H1 (cell line): ENCODE data around the gene AP5S1. TPM values are rescaled to one million over a fixed set of nuclear protein-coding genes. Genes with fewer than 3 reads are reported as not detected.

Experiments
- CTCF ChIA-PET: fragments of 300-600 bp; sonication (Branson Sonifier 250); formaldehyde crosslinking; loops from one replicate; lab custom pipeline; 2021; ENCODE audit not compliant: partially characterized antibody; lab: Charles Lee
- POLR2A ChIA-PET: fragments of 300-600 bp; sonication (Branson Sonifier 250); formaldehyde crosslinking; loops from one replicate; lab custom pipeline; 2021; ENCODE audit warnings: inconsistent platforms; ENCODE audit not compliant: partially characterized antibody; lab: Charles Lee
- DNase-seq, 2 experiments: peaks; one replicate each; pipeline versions ENCODE4 v3.0.0 to v3.0.0-alpha.2; 2010 to 2022; ENCODE audit warnings: low spot score in 2 of 2, low read depth in 1 of 2, mixed read lengths in 1 of 2
- FAIRE-seq: peaks from 2 replicates; lab custom pipeline; 2011; peaks lifted over from hg19 to GRCh38; lab: Jason Lieb, UNC
- H2AFZ ChIP-seq: 2 replicates; pipeline ENCODE4 v1.8.1; 2012; ENCODE audit warnings: low read length, inconsistent platforms
- H2AK5ac ChIP-seq: 2 replicates; pipeline ENCODE4 v1.6.1; 2013; ENCODE audit warnings: low read depth, low read length
- H2BK120ac ChIP-seq: replicated peaks from 2 replicates; pipeline ENCODE3; 2013; ENCODE audit warnings: low read depth, low read length, inconsistent platforms
- H2BK12ac ChIP-seq: 2 replicates; pipeline ENCODE4 v1.6.1; 2013; ENCODE audit warnings: low read depth, low read length
- H2BK15ac ChIP-seq: 2 replicates; pipeline ENCODE4 v1.6.1; 2013; ENCODE audit warnings: low read length
- H2BK20ac ChIP-seq: 2 replicates; pipeline ENCODE4 v1.6.1; 2013; ENCODE audit warnings: low read length
- H2BK5ac ChIP-seq: 2 replicates; pipeline ENCODE4 v1.6.1; 2013; ENCODE audit warnings: low read depth, low read length
- H3K14ac ChIP-seq: 2 replicates; pipeline ENCODE4 v1.6.1; 2013; ENCODE audit warnings: inconsistent platforms; ENCODE audit not compliant: insufficient read length
- H3K18ac ChIP-seq: 2 replicates; pipeline ENCODE4 v1.6.1; 2013; ENCODE audit warnings: low read length; ENCODE audit errors: extremely low read depth
- H3K23ac ChIP-seq: 2 replicates; pipeline ENCODE4 v1.6.1; 2013; ENCODE audit warnings: inconsistent platforms; ENCODE audit not compliant: insufficient read length
- H3K23me2 ChIP-seq: 2 replicates; pipeline ENCODE4 v1.6.1; 2013; ENCODE audit warnings: low read depth, low read length
- H3K27ac ChIP-seq: 2 replicates; pipeline ENCODE4 v1.6.1; 2011; ENCODE audit warnings: low read depth, low read length, inconsistent platforms
- H3K27me3 ChIP-seq, 4 experiments: replicated peaks in 1 of 4; 1 replicate in 1 of 4; 2 replicates in 3 of 4; pipeline versions ENCODE4 v1.6.1 to v1.8.1; 2011 to 2013; ENCODE audit warnings: low read length in 3 of 4, mild to moderate bottlenecking in 3 of 4, inconsistent platforms in 2 of 4, mixed read lengths in 2 of 4, moderate library complexity in 1 of 4; ENCODE audit not compliant: control insufficient read depth in 3 of 4, insufficient read depth in 3 of 4; ENCODE audit errors: extremely low read depth in 1 of 4
- H3K36me3 ChIP-seq, 4 experiments: 2 replicates each; pipeline versions ENCODE4 v1.6.1 to v1.8.1; 2011 to 2013; ENCODE audit warnings: mild to moderate bottlenecking in 4 of 4, low read length in 3 of 4, moderate library complexity in 2 of 4, control low read depth in 1 of 4, inconsistent platforms in 1 of 4; ENCODE audit not compliant: insufficient read depth in 4 of 4, control insufficient read depth in 2 of 4
- H3K4ac ChIP-seq: replicated peaks from 2 replicates; pipeline ENCODE3; 2013; ENCODE audit warnings: low read length, low read depth, mixed read lengths, inconsistent platforms; ENCODE audit not compliant: insufficient read length
- H3K4me1 ChIP-seq, 4 experiments: replicated peaks in 1 of 4; 1 replicate in 1 of 4; 2 replicates in 3 of 4; pipeline versions ENCODE4 v1.6.1 to v1.8.1; 2011 to 2013; ENCODE audit warnings: low read length in 3 of 4, inconsistent platforms in 2 of 4, mixed read lengths in 1 of 4; ENCODE audit not compliant: insufficient read depth in 4 of 4, control insufficient read depth in 3 of 4
- H3K4me2 ChIP-seq, 2 experiments: 2 replicates each; pipeline versions ENCODE4 v1.6.1 to v1.8.1; 2011 to 2013; ENCODE audit warnings: low read depth in 2 of 2, low read length in 2 of 2, control low read depth in 1 of 2, inconsistent platforms in 1 of 2, mild to moderate bottlenecking in 1 of 2; ENCODE audit not compliant: insufficient read depth in 1 of 2
- H3K4me3 ChIP-seq, 4 experiments: fragments of 200-600, 300-600 bp in 1 of 4; sonication (generic), shearing (Covaris generic), sonication (Bioruptor Twin) in 1 of 4; 2 replicates each; pipeline versions ENCODE4 v1.5.1 to v1.8.1; 2011 to 2016; ENCODE audit warnings: low read length in 4 of 4, low read depth in 3 of 4, control low read depth in 2 of 4, inconsistent platforms in 2 of 4, mild to moderate bottlenecking in 2 of 4, mixed read lengths in 1 of 4, moderate library complexity in 1 of 4; ENCODE audit not compliant: insufficient read depth in 2 of 4; ENCODE audit errors: extremely low read depth in 1 of 4
- H3K56ac ChIP-seq: replicated peaks from 2 replicates; pipeline ENCODE3; 2013; ENCODE audit warnings: low read depth, mild to moderate bottlenecking, mixed read lengths, low read length, inconsistent platforms; ENCODE audit not compliant: insufficient read length
- H3K79me1 ChIP-seq: 2 replicates; pipeline ENCODE4 v1.6.1; 2013; ENCODE audit warnings: low read depth, low read length, control low read depth
- H3K79me2 ChIP-seq, 2 experiments: 2 replicates each; pipeline versions ENCODE4 v1.6.1 to v1.8.1; 2012 to 2013; ENCODE audit warnings: low read length in 2 of 2, mild to moderate bottlenecking in 2 of 2, inconsistent platforms in 1 of 2; ENCODE audit not compliant: insufficient read depth in 2 of 2, control insufficient read depth in 1 of 2
- H3K9ac ChIP-seq, 4 experiments: replicated peaks in 1 of 4; 1 replicate in 1 of 4; 2 replicates in 3 of 4; pipeline versions ENCODE4 v1.6.1 to v1.8.1; 2011 to 2013; ENCODE audit warnings: low read depth in 3 of 4, low read length in 3 of 4, control low read depth in 2 of 4, mild to moderate bottlenecking in 2 of 4, moderate library complexity in 2 of 4, inconsistent platforms in 1 of 4; ENCODE audit errors: extremely low read depth in 1 of 4
- H3K9me3 ChIP-seq, 2 experiments: 2 replicates each; pipeline versions ENCODE4 v1.6.1 to v1.8.1; 2012 to 2013; ENCODE audit warnings: mild to moderate bottlenecking in 2 of 2, moderate library complexity in 2 of 2, control low read depth in 1 of 2, inconsistent platforms in 1 of 2, low read depth in 1 of 2, low read length in 1 of 2, mixed read lengths in 1 of 2; ENCODE audit not compliant: insufficient read depth in 2 of 2
- H4K20me1 ChIP-seq, 2 experiments: replicated peaks in 1 of 2; 2 replicates each; pipeline versions ENCODE3 to v1.8.1; 2011 to 2013; ENCODE audit warnings: inconsistent platforms in 2 of 2, low read length in 2 of 2, mild to moderate bottlenecking in 1 of 2; ENCODE audit not compliant: insufficient read depth in 2 of 2, control insufficient read depth in 1 of 2
- H4K5ac ChIP-seq: 2 replicates; pipeline ENCODE4 v1.6.1; 2013; ENCODE audit warnings: low read length, low read depth, mixed read lengths, inconsistent platforms; ENCODE audit not compliant: insufficient read length
- H4K8ac ChIP-seq: 2 replicates; pipeline ENCODE4 v1.8.0; 2013; ENCODE audit warnings: mild to moderate bottlenecking, moderate library complexity, low read length, inconsistent platforms; ENCODE audit not compliant: insufficient read depth; ENCODE audit errors: extremely low read depth
- H4K91ac ChIP-seq: replicated peaks from 2 replicates; pipeline ENCODE3; 2013; ENCODE audit warnings: low read length, mixed read lengths, inconsistent platforms; ENCODE audit not compliant: insufficient read length
- EGR1 ChIP-seq: IDR thresholded peaks from 2 replicates; pipeline ENCODE4 v1.6.1; 2011; ENCODE audit warnings: low read depth, low read length, borderline replicate concordance
- HDAC2 ChIP-seq, 2 experiments: fragments of 300-600 bp in 1 of 2; sonication (generic) in 1 of 2; IDR thresholded peaks; 2 replicates each; pipeline ENCODE4 v1.6.1; 2011 to 2012; ENCODE audit warnings: low read depth in 2 of 2, low read length in 2 of 2, mild to moderate bottlenecking in 2 of 2, moderate library complexity in 2 of 2, borderline replicate concordance in 1 of 2, inconsistent platforms in 1 of 2
- RAD21 ChIP-seq, 2 experiments: IDR thresholded peaks in 1 of 2; conservative IDR thresholded peaks in 1 of 2; 2 replicates each; pipeline ENCODE4 v1.6.1; 2011; ENCODE audit warnings: low read depth in 2 of 2, low read length in 2 of 2, improper control_type of control experiment in 1 of 2, inconsistent platforms in 1 of 2, mild to moderate bottlenecking in 1 of 2, moderate library complexity in 1 of 2
- RXRA ChIP-seq: IDR thresholded peaks from 2 replicates; pipeline ENCODE4 v1.6.1; 2011; ENCODE audit warnings: low read depth, mild to moderate bottlenecking, low read length, moderate library complexity; ENCODE audit not compliant: insufficient read depth
- SAP30 ChIP-seq: fragments of 300-600 bp; sonication (generic); IDR thresholded peaks from 2 replicates; pipeline ENCODE4 v1.7.1; 2012; ENCODE audit warnings: low read length, moderate library complexity, mild to moderate bottlenecking, inconsistent platforms; ENCODE audit not compliant: insufficient read depth, insufficient replicate concordance
- SIX5 ChIP-seq: IDR thresholded peaks from 2 replicates; pipeline ENCODE4 v1.6.1; 2011; ENCODE audit warnings: mild to moderate bottlenecking, low read depth, low read length
- SP2 ChIP-seq: IDR thresholded peaks from 2 replicates; pipeline ENCODE4 v1.6.1; 2012; ENCODE audit warnings: mild to moderate bottlenecking, low read length, inconsistent platforms
- TAF7 ChIP-seq: optimal IDR thresholded peaks from 2 replicates; pipeline ENCODE3; 2011; ENCODE audit warnings: low read depth, mild to moderate bottlenecking, inconsistent platforms, low read length, moderate library complexity, borderline replicate concordance
- TCF12 ChIP-seq: IDR thresholded peaks from 2 replicates; pipeline ENCODE4 v1.6.1; 2011; ENCODE audit warnings: low read depth, mild to moderate bottlenecking, low read length
- WGBS, 2 experiments: shearing (Covaris generic) in 1 of 2; methylation state at CpG; one replicate each; pipeline versions ENCODE4 v1.1.6 to v1.1.7; 2013 to 2015; ENCODE audit warnings: low lambda C conversion rate in 2 of 2, mixed read lengths in 2 of 2, inconsistent platforms in 1 of 2, low coverage in 1 of 2, missing lambda C conversion rate in 1 of 2; ENCODE audit not compliant: insufficient replicate concordance in 2 of 2, insufficient coverage in 1 of 2, insufficient read length in 1 of 2; ENCODE audit errors: extremely low coverage in 1 of 2, missing lambda C conversion rate in 1 of 2; 5-methylcytosine and 5-hydroxymethylcytosine counted together
- polyA plus RNA-seq, 7 experiments: library from polyadenylated mRNA; depleted of rRNA in 3 of 7; stranded (reverse) in 5 of 7; unstranded in 2 of 7; fragments of >200 nt in 5 of 7; fragments of 200-250 nt in 2 of 7; gene quantifications; 1 replicate in 5 of 7; 2 replicates in 1 of 7; 4 replicates in 1 of 7; pipeline versions ENCODE4 v1.2.1 to v1.2.3, GENCODE V29; 2011 to 2013; ENCODE audit warnings: missing spikeins in 2 of 7, mixed read lengths in 2 of 7
- total RNA-seq: library from RNA; stranded (reverse); fragmentation: NEBNext Ultra II Directional; extraction: Animal tissue kit (Norgen Biotek cat#: 25700); gene quantifications from 2 replicates; pipeline ENCODE4 v1.2.1, GENCODE V29; 2021

Gene AP5S1
- total and polyA plus RNA-seq, 2 of the 8 experiments (the other 6 are each of a cell fraction or from before 2014, with no cell fraction given), result 3.3 to 3.7 TPM

DNA sequence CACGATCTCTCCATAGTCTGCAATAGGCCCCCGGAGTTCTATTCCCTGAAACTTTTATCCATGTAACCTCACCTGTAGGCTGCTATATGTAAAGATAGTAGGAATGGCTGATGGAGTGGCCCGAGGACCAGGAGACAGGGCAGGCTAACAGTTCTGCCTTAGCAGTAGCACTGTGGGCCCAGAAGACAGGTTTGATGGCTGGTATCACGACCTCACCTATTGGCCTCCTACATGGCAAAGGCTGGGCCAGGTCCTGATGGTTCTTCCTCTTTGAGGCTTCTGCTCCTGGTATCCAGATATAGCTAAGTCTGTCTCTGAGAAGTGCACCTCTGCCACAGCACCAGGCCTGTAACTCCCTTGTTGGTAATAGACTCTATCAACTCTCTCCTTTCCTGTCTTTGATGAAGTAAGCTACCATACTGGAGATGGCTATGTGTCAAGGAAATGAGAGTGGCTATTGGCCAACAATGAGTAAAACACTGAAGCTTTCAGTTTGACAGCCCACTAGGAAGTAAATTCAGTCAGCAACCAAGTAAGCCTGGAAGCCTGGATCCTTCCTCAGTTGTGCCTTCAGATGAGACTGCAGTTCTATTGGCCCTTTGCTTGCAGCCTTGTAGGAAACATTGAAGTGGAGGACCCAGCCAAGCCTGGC is 44.8 kb upstream of the AP5S1 start:
- Histone ChIP-seq H3K79me1 (no peaks in the 10 kb centered on the region), H2AFZ (no peak overlapping the region), H2BK5ac (no peak overlapping the region), H3K9ac (no peak overlapping the region), H2BK120ac (no peak overlapping the region), H3K79me2 (no peaks in the 10 kb centered on the region), H4K5ac (no peak overlapping the region), H3K9me3 (no peaks in the 10 kb centered on the region; a peak in 1 of 4 replicates), H3K56ac (no peak overlapping the region), H2BK12ac (no peak overlapping the region), H4K91ac (no peak overlapping the region), H2BK20ac (no peak overlapping the region), H3K4me2 (no peak overlapping the region), H3K4ac (no peak overlapping the region), H3K23ac (no peak overlapping the region), H2AK5ac (no peak overlapping the region), H4K8ac (no peak overlapping the region), H3K27ac (no peak overlapping the region), H3K36me3 (no peaks in the 10 kb centered on the region), H3K4me3 (no peak overlapping the region), H2BK15ac (no peak overlapping the region), H3K14ac (no peak overlapping the region), H3K4me1 (peaks cover 0 to 11% (median 8%) of the 10 kb centered on the region in 4 experiments; a peak in 6 of 7 replicates), H3K18ac (no peak overlapping the region), H3K27me3 (peaks cover 0 to 30% (median 26%) of the 10 kb centered on the region in 4 experiments; a peak in 6 of 7 replicates), H3K23me2 (peaks cover 14% of the 10 kb centered on the region; the same call in 1 of the 2 replicates), H4K20me1 (no peaks in the 10 kb centered on the region)
- ChIA-PET POLR2A (no interaction called here), CTCF (interaction anchor here (0.7 to 1.4 kb wide), 3 partner anchors 21 to 1096 kb away, joined by 3 to 4 read pairs (median 4); no protein-coding TSS in a partner anchor)
- 88% methylated on average over 4 of the region's 4 CpGs; no CpG with 5 or more reads in 1 of the 2 experiments for WGBS, 2 experiments
- FAIRE-seq (no peak), DNase-seq (no peak)
- TF ChIP-seq HDAC2 (IDR thresholded peaks at IDR 0.05; ENCODE audit: borderline replicate concordance in 1 of 2, low read depth in 2 of 2, low read length in 2 of 2), result no peak
- no peak for TF ChIP-seq SIX5
- no peak for TF ChIP-seq EGR1
- TF ChIP-seq TCF12, result no peak
- no peak for TF ChIP-seq RAD21 (IDR thresholded peaks at IDR 0.05 in 1 of 2, conservative IDR thresholded peaks at IDR 0.05 in 1 of 2; ENCODE audit: low read depth in 2 of 2, low read length in 2 of 2)
- no peak for TF ChIP-seq SP2
- TF ChIP-seq SAP30, result no peak
- no peak for TF ChIP-seq TAF7
- no peak for TF ChIP-seq RXRA
